ENCODE results near the gene PARD3. TPM values are rescaled to one million over a fixed set of nuclear protein-coding genes. Genes with fewer than 3 reads are reported as not detected.

The PARD3 gene
- total RNA-seq, 4 donors from 2014 or later, result 115 to 226 (median 141) TPM

- H3K9me3 ChIP-seq, result no peaks in the 10 kb centered on the region
- TF ChIP-seq POLR2AphosphoS5 (IDR thresholded peaks at IDR 0.05) (no peak), POLR2A (IDR thresholded peaks at IDR 0.05) (no peak), CTCF (IDR thresholded peaks at IDR 0.05) (no peak), EP300 (IDR thresholded peaks at IDR 0.05) (no peak)
- no peak overlapping the region for H3K4me3 ChIP-seq
- peaks cover 8% of the 10 kb centered on the region for H3K4me1 ChIP-seq
- 87% methylated on average over 3 of the region's 3 CpGs for whole genome bisulfite sequencing
- DNase-seq (ENCODE audit: low spot score in 2 of 2), result no peak
- no peaks in the 10 kb centered on the region for H3K27me3 ChIP-seq
- H3K36me3 ChIP-seq, result no peaks in the 10 kb centered on the region
- H3K27ac ChIP-seq, result no peak overlapping the region
Observed at GRCh38 chr10:34178756-34179155, 636.3 kb downstream of the PARD3 start.

- WGBS, result 94% methylated on average over 4 of the region's 4 CpGs
- Histone ChIP-seq H3K4me1 (peaks cover 8% of the 10 kb centered on the region), H3K4me3 (no peak overlapping the region), H3K27ac (no peak overlapping the region), H3K36me3 (no peaks in the 10 kb centered on the region), H3K9me3 (no peaks in the 10 kb centered on the region), H3K27me3 (no peaks in the 10 kb centered on the region)
- no peak for DNase-seq (ENCODE audit: low spot score in 2 of 2)
- no peak for TF ChIP-seq EP300 (IDR thresholded peaks at IDR 0.05)
- TF ChIP-seq POLR2AphosphoS5 (IDR thresholded peaks at IDR 0.05), result no peak
- no peak for TF ChIP-seq CTCF (IDR thresholded peaks at IDR 0.05)
- TF ChIP-seq POLR2A (IDR thresholded peaks at IDR 0.05), result no peak
Observed at GRCh38 chr10:34178196-34178595, 636.9 kb downstream of the PARD3 start.

GRCh38 chr10:34177445-34177844, 637.7 kb downstream of the PARD3 start:
- Histone ChIP-seq H3K9me3 (no peaks in the 10 kb centered on the region), H3K27ac (no peak overlapping the region), H3K27me3 (no peaks in the 10 kb centered on the region), H3K36me3 (no peaks in the 10 kb centered on the region), H3K4me3 (no peak overlapping the region), H3K4me1 (peaks cover 13% of the 10 kb centered on the region)
- WGBS, result 91% methylated on average over 11 of the region's 11 CpGs
- DNase-seq (ENCODE audit: low spot score in 2 of 2), result no peak
- TF ChIP-seq POLR2A (IDR thresholded peaks at IDR 0.05) (no peak), CTCF (IDR thresholded peaks at IDR 0.05) (no peak)

GRCh38 chr10:34176351-34176750, 638.7 kb downstream of the PARD3 start:
- Histone ChIP-seq H3K9me3 (no peaks in the 10 kb centered on the region), H3K4me1 (peaks cover 5% of the 10 kb centered on the region), H3K27ac (no peak overlapping the region), H3K4me3 (no peak overlapping the region), H3K27me3 (no peaks in the 10 kb centered on the region), H3K36me3 (no peaks in the 10 kb centered on the region)
- 71% methylated on average over 5 of the region's 5 CpGs for WGBS
- no peak for TF ChIP-seq POLR2AphosphoS5 (IDR thresholded peaks at IDR 0.05)
- no peak for TF ChIP-seq EP300 (IDR thresholded peaks at IDR 0.05)
- no peak for TF ChIP-seq CTCF (IDR thresholded peaks at IDR 0.05)
- no peak for TF ChIP-seq POLR2A (IDR thresholded peaks at IDR 0.05)
- no peak for DNase-seq (ENCODE audit: low spot score in 2 of 2)

GRCh38 chr10:34175121-34175520, 640.0 kb downstream of the PARD3 start:
- no peaks in the 10 kb centered on the region for H3K9me3 ChIP-seq
- 89% methylated on average over 2 of the region's 2 CpGs for WGBS
- H3K27me3 ChIP-seq, result no peaks in the 10 kb centered on the region
- no peak overlapping the region for H3K27ac ChIP-seq
- no peak for TF ChIP-seq POLR2AphosphoS5 (IDR thresholded peaks at IDR 0.05)
- no peak for TF ChIP-seq EP300 (IDR thresholded peaks at IDR 0.05)
- no peak for TF ChIP-seq CTCF (IDR thresholded peaks at IDR 0.05)
- no peak for TF ChIP-seq POLR2A (IDR thresholded peaks at IDR 0.05)
- H3K36me3 ChIP-seq, result no peaks in the 10 kb centered on the region
- no peak overlapping the region for H3K4me3 ChIP-seq
- peaks cover 5% of the 10 kb centered on the region for H3K4me1 ChIP-seq
- DNase-seq (ENCODE audit: low spot score in 2 of 2), result no peak
